WTC11 (cell line): Measurements from ENCODE around the gene NBEA. TPM values are rescaled to one million over a fixed set of nuclear protein-coding genes. Genes with fewer than 3 reads are reported as not detected.
A peak's percentile ranks its signal among the peaks of the same experiment; 100 is the strongest.

Source experiments
- ATAC-seq: fragments of 200-7000 bp; cut with Tn5 transposase; 2 replicates; pipeline ENCODE4 v1.10.0; 2021; ENCODE audit warnings: mild to moderate bottlenecking, moderate library complexity
- CTCF ChIA-PET: fragments of 300-600 bp; sonication (Branson Sonifier 250); formaldehyde crosslinking; loops from one replicate; lab custom pipeline; 2021; ENCODE audit warnings: antibody characterized with exemption; lab: Charles Lee
- POLR2A ChIA-PET: fragments of 350-600 bp; sonication (Branson Sonifier 250); formaldehyde crosslinking; loops from one replicate; lab custom pipeline; 2021; ENCODE audit warnings: antibody characterized with exemption; lab: Charles Lee
- DNase-seq: peaks from one replicate; pipeline ENCODE4 v3.0.0; 2021; ENCODE audit warnings: low spot score
- H3K27ac Mint-ChIP-seq: 2 replicates; pipeline ENCODE4 v1.8.0; 2021; ENCODE audit warnings: mixed read lengths
- H3K27me3 Mint-ChIP-seq: 2 replicates; pipeline ENCODE4 v1.8.0; 2021; ENCODE audit warnings: low read depth, mild to moderate bottlenecking, moderate library complexity, mixed read lengths
- H3K36me3 Mint-ChIP-seq: 2 replicates; pipeline ENCODE4 v1.8.0; 2021; ENCODE audit warnings: mixed read lengths
- H3K4me1 Mint-ChIP-seq: 2 replicates; pipeline ENCODE4 v1.8.0; 2022; ENCODE audit warnings: mixed read lengths
- H3K4me3 Mint-ChIP-seq: 2 replicates; pipeline ENCODE4 v1.8.0; 2021; ENCODE audit warnings: mild to moderate bottlenecking, moderate library complexity, mixed read lengths
- H3K9me3 Mint-ChIP-seq: 2 replicates; pipeline ENCODE4 v1.8.0; 2021; ENCODE audit warnings: mixed read lengths
- ATF1 ChIP-seq: sonication (generic); formaldehyde crosslinking; IDR thresholded peaks from 2 replicates; pipeline ENCODE4 v1.8.1; 2023; ENCODE audit warnings: mild to moderate bottlenecking, moderate library complexity, missing genetic modification reagents
- CREB1 ChIP-seq: sonication (generic); formaldehyde crosslinking; IDR thresholded peaks from 2 replicates; pipeline ENCODE4 v1.8.0; 2023; ENCODE audit warnings: mild to moderate bottlenecking, missing genetic modification reagents
- FOXJ3 ChIP-seq: sonication (generic); formaldehyde crosslinking; IDR thresholded peaks from 2 replicates; pipeline ENCODE4 v1.9.0; 2021; ENCODE audit warnings: missing genetic modification reagents, mild to moderate bottlenecking, borderline replicate concordance
- GRHL2 ChIP-seq: fragments of 250-450 bp; sonication (Bioruptor Pico); IDR thresholded peaks from 2 replicates; pipeline ENCODE4 v1.8.0; 2022; ENCODE audit warnings: mild to moderate bottlenecking, moderate library complexity; ENCODE audit not compliant: insufficient replicate concordance, severe bottlenecking
- GTF2I ChIP-seq: fragments of 250-450 bp; sonication (Bioruptor Pico); conservative IDR thresholded peaks from 2 replicates; pipeline ENCODE4 v1.4.0; 2021; ENCODE audit warnings: mild to moderate bottlenecking
- HMGA2 ChIP-seq: fragments of 250-450 bp; sonication (Bioruptor Pico); IDR thresholded peaks from 2 replicates; pipeline ENCODE4 v1.4.0; 2021; ENCODE audit warnings: mild to moderate bottlenecking, moderate library complexity
- IRF2 ChIP-seq: sonication (generic); formaldehyde crosslinking; IDR thresholded peaks from 2 replicates; pipeline ENCODE4 v1.8.0; 2022; ENCODE audit warnings: low read depth, missing genetic modification reagents, borderline replicate concordance
- MXD4 ChIP-seq: fragments of 250-450 bp; sonication (Bioruptor Pico); IDR thresholded peaks from 2 replicates; pipeline ENCODE4 v1.8.0; 2021; ENCODE audit warnings: mild to moderate bottlenecking, moderate library complexity, borderline replicate concordance
- RELA ChIP-seq: sonication (generic); formaldehyde crosslinking; IDR thresholded peaks from 2 replicates; pipeline ENCODE4 v1.8.1; 2022; ENCODE audit warnings: missing genetic modification reagents, mild to moderate bottlenecking, borderline replicate concordance
- RORB ChIP-seq: fragments of 250-450 bp; sonication (Bioruptor Pico); IDR thresholded peaks from 2 replicates; pipeline ENCODE4 v1.9.0; 2021; ENCODE audit warnings: mild to moderate bottlenecking
- SP1 ChIP-seq: sonication (generic); formaldehyde crosslinking; conservative IDR thresholded peaks from 2 replicates; pipeline ENCODE4 v1.8.1; 2022; ENCODE audit warnings: missing genetic modification reagents
- TCF7 ChIP-seq: sonication (generic); formaldehyde crosslinking; IDR thresholded peaks from 2 replicates; pipeline ENCODE4 v1.8.0; 2022; ENCODE audit warnings: mild to moderate bottlenecking, low read depth, missing genetic modification reagents, moderate library complexity
- TEAD1 ChIP-seq: sonication (generic); formaldehyde crosslinking; IDR thresholded peaks from 2 replicates; pipeline ENCODE4 v1.8.0; 2022; ENCODE audit warnings: mild to moderate bottlenecking, missing genetic modification reagents
- ZNF232 ChIP-seq: sonication (generic); formaldehyde crosslinking; IDR thresholded peaks from 2 replicates; pipeline ENCODE4 v1.8.0; 2022; ENCODE audit warnings: mild to moderate bottlenecking, missing genetic modification reagents
- ZNF263 ChIP-seq: sonication (generic); formaldehyde crosslinking; IDR thresholded peaks from 2 replicates; pipeline ENCODE4 v1.8.1; 2022; ENCODE audit warnings: low read depth, mild to moderate bottlenecking, moderate library complexity, missing genetic modification reagents
- ZNF423 ChIP-seq: fragments of 250-450 bp; sonication (Bioruptor Pico); IDR thresholded peaks from 2 replicates; pipeline ENCODE4 v2.1.2; 2022; ENCODE audit warnings: mild to moderate bottlenecking, moderate library complexity
- total RNA-seq: library from RNA; stranded (reverse); gene quantifications from 3 replicates; pipeline ENCODE4 v1.2.3, GENCODE V29; 2021
- TF ChIP-seq, protein P1 (sequence below): fragments of 250-450 bp; sonication (Bioruptor Pico); IDR thresholded peaks from 2 replicates; pipeline ENCODE4 v2.1.2; 2022; ENCODE audit warnings: mild to moderate bottlenecking, moderate library complexity
- TF ChIP-seq, protein P2 (sequence below): sonication (generic); formaldehyde crosslinking; IDR thresholded peaks from 2 replicates; pipeline ENCODE4 v1.8.1; 2022; ENCODE audit warnings: low read depth, missing genetic modification reagents, borderline replicate concordance
- TF ChIP-seq, protein P3 (sequence below): fragments of 250-450 bp; sonication (Bioruptor Pico); IDR thresholded peaks from 2 replicates; pipeline ENCODE4 v1.9.0; 2021; ENCODE audit warnings: mild to moderate bottlenecking
- TF ChIP-seq, protein P4 (sequence below): fragments of 200-600 bp; IDR thresholded peaks from 2 replicates; pipeline ENCODE4 v1.8.0; 2022; ENCODE audit warnings: antibody characterized with exemption
- TF ChIP-seq, protein P5 (sequence below): sonication (generic); formaldehyde crosslinking; conservative IDR thresholded peaks from 2 replicates; pipeline ENCODE4 v1.8.1; 2023; ENCODE audit warnings: mild to moderate bottlenecking, low read depth, missing genetic modification reagents, moderate library complexity
- TF ChIP-seq, protein P6 (sequence below): sonication (generic); formaldehyde crosslinking; conservative IDR thresholded peaks from 2 replicates; pipeline ENCODE4 v1.8.1; 2022; ENCODE audit warnings: mild to moderate bottlenecking, missing genetic modification reagents
- TF ChIP-seq, protein P7 (sequence below): sonication (generic); formaldehyde crosslinking; IDR thresholded peaks from 2 replicates; pipeline ENCODE4 v1.8.0; 2022; ENCODE audit warnings: mild to moderate bottlenecking, missing genetic modification reagents

NBEA gene
- total RNA-seq, 1 experiment from 2014 or later: 20.9 TPM

DNA sequence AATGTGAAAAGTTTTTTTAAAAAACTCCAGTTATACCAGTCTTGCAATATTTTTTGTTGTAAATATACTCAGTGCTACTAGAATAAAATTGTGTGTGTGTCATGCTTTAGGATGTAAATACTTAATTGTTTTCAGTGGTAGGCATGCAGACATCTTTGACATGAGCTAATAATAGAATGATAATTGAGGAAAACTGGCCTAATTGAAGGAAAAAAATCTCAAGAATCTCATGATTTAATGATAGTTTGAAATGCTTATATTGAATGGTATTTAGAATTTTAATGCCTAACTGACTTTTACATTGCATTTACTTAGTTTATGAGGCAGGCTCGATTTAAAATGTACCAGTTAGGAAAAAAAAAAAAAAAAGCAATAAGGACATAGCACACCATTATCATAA is 537.6 kb downstream of the NBEA start:
- ChIA-PET POLR2A (no interaction called here), CTCF (no interaction called here)
- Mint-ChIP-seq H3K27ac (no peak overlapping the region), H3K36me3 (no peaks in the 10 kb centered on the region), H3K9me3 (no peaks in the 10 kb centered on the region), H3K4me1 (peaks cover 47% of the 10 kb centered on the region), H3K27me3 (peaks cover 52% of the 10 kb centered on the region), H3K4me3 (peak overlapping the region; percentile 10; the same call in 1 of the 2 replicates)
- no peak for DNase-seq
- no peak for ATAC-seq
- TF ChIP-seq, protein P1, sequence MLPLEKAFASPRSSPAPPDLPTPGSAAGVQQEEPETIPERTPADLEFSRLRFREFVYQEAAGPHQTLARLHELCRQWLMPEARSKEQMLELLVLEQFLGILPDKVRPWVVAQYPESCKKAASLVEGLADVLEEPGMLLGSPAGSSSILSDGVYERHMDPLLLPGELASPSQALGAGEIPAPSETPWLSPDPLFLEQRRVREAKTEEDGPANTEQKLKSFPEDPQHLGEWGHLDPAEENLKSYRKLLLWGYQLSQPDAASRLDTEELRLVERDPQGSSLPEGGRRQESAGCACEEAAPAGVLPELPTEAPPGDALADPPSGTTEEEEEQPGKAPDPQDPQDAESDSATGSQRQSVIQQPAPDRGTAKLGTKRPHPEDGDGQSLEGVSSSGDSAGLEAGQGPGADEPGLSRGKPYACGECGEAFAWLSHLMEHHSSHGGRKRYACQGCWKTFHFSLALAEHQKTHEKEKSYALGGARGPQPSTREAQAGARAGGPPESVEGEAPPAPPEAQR: no peak
- TF ChIP-seq ZNF232 (no peak), ZNF423 (no peak), GRHL2 (CRISPR knock-in tag) (no peak), SP1 (CRISPR knock-in tag) (no peak)
- TF ChIP-seq, protein P2, sequence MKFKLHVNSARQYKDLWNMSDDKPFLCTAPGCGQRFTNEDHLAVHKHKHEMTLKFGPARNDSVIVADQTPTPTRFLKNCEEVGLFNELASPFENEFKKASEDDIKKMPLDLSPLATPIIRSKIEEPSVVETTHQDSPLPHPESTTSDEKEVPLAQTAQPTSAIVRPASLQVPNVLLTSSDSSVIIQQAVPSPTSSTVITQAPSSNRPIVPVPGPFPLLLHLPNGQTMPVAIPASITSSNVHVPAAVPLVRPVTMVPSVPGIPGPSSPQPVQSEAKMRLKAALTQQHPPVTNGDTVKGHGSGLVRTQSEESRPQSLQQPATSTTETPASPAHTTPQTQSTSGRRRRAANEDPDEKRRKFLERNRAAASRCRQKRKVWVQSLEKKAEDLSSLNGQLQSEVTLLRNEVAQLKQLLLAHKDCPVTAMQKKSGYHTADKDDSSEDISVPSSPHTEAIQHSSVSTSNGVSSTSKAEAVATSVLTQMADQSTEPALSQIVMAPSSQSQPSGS: no peak
- TF ChIP-seq, protein P3, sequence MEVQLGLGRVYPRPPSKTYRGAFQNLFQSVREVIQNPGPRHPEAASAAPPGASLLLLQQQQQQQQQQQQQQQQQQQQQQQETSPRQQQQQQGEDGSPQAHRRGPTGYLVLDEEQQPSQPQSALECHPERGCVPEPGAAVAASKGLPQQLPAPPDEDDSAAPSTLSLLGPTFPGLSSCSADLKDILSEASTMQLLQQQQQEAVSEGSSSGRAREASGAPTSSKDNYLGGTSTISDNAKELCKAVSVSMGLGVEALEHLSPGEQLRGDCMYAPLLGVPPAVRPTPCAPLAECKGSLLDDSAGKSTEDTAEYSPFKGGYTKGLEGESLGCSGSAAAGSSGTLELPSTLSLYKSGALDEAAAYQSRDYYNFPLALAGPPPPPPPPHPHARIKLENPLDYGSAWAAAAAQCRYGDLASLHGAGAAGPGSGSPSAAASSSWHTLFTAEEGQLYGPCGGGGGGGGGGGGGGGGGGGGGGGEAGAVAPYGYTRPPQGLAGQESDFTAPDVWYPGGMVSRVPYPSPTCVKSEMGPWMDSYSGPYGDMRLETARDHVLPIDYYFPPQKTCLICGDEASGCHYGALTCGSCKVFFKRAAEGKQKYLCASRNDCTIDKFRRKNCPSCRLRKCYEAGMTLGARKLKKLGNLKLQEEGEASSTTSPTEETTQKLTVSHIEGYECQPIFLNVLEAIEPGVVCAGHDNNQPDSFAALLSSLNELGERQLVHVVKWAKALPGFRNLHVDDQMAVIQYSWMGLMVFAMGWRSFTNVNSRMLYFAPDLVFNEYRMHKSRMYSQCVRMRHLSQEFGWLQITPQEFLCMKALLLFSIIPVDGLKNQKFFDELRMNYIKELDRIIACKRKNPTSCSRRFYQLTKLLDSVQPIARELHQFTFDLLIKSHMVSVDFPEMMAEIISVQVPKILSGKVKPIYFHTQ (CRISPR knock-in tag): no peak
- TF ChIP-seq, protein P4, sequence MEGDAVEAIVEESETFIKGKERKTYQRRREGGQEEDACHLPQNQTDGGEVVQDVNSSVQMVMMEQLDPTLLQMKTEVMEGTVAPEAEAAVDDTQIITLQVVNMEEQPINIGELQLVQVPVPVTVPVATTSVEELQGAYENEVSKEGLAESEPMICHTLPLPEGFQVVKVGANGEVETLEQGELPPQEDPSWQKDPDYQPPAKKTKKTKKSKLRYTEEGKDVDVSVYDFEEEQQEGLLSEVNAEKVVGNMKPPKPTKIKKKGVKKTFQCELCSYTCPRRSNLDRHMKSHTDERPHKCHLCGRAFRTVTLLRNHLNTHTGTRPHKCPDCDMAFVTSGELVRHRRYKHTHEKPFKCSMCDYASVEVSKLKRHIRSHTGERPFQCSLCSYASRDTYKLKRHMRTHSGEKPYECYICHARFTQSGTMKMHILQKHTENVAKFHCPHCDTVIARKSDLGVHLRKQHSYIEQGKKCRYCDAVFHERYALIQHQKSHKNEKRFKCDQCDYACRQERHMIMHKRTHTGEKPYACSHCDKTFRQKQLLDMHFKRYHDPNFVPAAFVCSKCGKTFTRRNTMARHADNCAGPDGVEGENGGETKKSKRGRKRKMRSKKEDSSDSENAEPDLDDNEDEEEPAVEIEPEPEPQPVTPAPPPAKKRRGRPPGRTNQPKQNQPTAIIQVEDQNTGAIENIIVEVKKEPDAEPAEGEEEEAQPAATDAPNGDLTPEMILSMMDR: no peak
- TF ChIP-seq, protein P5, sequence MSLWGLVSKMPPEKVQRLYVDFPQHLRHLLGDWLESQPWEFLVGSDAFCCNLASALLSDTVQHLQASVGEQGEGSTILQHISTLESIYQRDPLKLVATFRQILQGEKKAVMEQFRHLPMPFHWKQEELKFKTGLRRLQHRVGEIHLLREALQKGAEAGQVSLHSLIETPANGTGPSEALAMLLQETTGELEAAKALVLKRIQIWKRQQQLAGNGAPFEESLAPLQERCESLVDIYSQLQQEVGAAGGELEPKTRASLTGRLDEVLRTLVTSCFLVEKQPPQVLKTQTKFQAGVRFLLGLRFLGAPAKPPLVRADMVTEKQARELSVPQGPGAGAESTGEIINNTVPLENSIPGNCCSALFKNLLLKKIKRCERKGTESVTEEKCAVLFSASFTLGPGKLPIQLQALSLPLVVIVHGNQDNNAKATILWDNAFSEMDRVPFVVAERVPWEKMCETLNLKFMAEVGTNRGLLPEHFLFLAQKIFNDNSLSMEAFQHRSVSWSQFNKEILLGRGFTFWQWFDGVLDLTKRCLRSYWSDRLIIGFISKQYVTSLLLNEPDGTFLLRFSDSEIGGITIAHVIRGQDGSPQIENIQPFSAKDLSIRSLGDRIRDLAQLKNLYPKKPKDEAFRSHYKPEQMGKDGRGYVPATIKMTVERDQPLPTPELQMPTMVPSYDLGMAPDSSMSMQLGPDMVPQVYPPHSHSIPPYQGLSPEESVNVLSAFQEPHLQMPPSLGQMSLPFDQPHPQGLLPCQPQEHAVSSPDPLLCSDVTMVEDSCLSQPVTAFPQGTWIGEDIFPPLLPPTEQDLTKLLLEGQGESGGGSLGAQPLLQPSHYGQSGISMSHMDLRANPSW (CRISPR knock-in tag): no peak
- TF ChIP-seq, protein P6, sequence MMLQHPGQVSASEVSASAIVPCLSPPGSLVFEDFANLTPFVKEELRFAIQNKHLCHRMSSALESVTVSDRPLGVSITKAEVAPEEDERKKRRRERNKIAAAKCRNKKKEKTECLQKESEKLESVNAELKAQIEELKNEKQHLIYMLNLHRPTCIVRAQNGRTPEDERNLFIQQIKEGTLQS: no peak

DNA sequence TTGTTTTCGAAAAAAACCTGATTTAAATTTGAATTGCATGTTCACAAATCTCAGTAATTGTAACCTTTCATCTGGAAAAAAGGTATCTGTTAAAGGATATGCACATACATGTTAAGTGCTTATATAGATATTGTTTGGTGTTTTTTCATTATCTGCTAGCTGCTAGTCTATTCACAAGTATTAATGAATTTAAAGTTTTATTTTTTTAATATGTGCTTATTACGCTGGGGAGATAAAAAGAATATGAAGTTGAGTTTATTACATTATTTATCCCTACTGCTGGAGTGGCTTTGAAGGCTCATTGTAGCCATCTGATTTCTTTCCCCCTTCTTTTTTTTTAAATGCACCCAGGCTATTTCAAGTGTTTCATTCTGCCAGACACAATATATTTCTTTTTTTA is 538.3 kb downstream of the NBEA start:
- H3K4me1 Mint-ChIP-seq: peaks cover 40% of the 10 kb centered on the region
- POLR2A ChIA-PET: no interaction called here
- peaks cover 46% of the 10 kb centered on the region for H3K27me3 Mint-ChIP-seq
- CTCF ChIA-PET: no interaction called here
- ATAC-seq: no peak
- no peak overlapping the region for H3K27ac Mint-ChIP-seq
- no peaks in the 10 kb centered on the region for H3K9me3 Mint-ChIP-seq
- DNase-seq: no peak
- no peak overlapping the region for H3K4me3 Mint-ChIP-seq
- H3K36me3 Mint-ChIP-seq: no peaks in the 10 kb centered on the region
- TF ChIP-seq RELA: no peak
- TF ChIP-seq TCF7: no peak
- no peak for TF ChIP-seq ATF1 (CRISPR knock-in tag)
- TF ChIP-seq MXD4: no peak
- TF ChIP-seq RORB (CRISPR knock-in tag): no peak
- no peak for TF ChIP-seq IRF2 (CRISPR knock-in tag)
- no peak for TF ChIP-seq GTF2I
- no peak for TF ChIP-seq TEAD1 (CRISPR knock-in tag)
- TF ChIP-seq FOXJ3: no peak
- TF ChIP-seq HMGA2 (CRISPR knock-in tag): no peak
- no peak for TF ChIP-seq ZNF263
- no peak for TF ChIP-seq CREB1
- TF ChIP-seq, protein P1: no peak
- TF ChIP-seq, protein P7, sequence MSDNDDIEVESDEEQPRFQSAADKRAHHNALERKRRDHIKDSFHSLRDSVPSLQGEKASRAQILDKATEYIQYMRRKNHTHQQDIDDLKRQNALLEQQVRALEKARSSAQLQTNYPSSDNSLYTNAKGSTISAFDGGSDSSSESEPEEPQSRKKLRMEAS (CRISPR knock-in tag): no peak
